HG03457 (cell line): Measurements from ENCODE around the gene MEAK7.
"Not testable (repeated sequence)": the region's sequence is repeated elsewhere in the genome, so short reads cannot be mapped to it uniquely, and the experiment has no call there.

Experiments used
- ATAC-seq: cut with Tn5 transposase; IDR thresholded peaks from one replicate; pipeline ENCODE4 v1.9.1; 2021; ENCODE audit warnings: moderate number of reproducible peaks; ENCODE audit not compliant: unreplicated experiment

MEAK7 gene

DNA sequence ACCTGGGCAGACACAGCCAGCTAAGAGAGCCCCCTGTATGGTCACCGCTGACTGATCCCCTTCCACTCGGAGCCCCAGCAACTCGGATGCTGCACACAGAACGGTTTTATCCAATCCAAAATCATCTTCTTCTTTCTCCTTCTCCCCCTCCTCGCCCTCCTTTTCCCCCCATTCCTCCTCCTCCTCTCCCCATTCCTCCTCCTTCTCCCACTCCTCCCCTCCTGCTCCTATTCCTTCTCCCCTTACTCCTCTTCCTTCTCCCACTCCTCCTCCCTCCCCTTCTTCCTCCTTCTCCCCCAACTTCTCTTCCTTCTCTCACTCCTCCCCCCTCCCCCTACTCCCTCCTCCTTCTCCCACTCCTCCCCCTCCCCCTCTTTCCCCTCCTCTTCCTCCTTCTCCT is 30.4 kb upstream of the MEAK7 start:
- ATAC-seq, result no peak

- ATAC-seq, result no peak
Measured at GRCh38 chr16:84532855-84533486, 28.5 kb upstream of the MEAK7 start.

DNA sequence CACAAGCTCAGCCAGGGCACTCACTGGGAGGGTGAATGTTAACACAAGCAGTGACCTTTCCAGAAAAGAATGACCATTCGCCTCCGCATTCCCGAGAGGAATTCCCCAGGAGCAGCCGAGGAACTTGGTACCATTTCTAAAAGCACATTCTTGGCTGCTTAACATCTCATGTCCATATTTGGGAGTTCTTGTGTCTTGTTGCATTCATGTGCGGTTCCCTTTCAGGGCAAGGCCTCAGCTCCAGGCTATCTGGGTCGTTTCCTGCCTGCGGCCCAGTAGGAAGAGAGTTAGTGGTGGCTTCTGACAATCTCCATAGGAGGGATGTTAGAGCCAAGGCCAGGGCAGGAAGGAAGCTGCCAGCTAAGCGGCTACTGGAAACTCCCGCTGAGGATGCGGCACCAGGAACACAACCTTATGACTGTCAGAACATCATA is 27.8 kb upstream of the MEAK7 start:
- ATAC-seq, result no peak

- ATAC-seq, result no peak
Measured at GRCh38 chr16:84531671-84532111, 27.2 kb upstream of the MEAK7 start.

- no peak for ATAC-seq
Measured at GRCh38 chr16:84530590-84530989, 26.1 kb upstream of the MEAK7 start.

DNA sequence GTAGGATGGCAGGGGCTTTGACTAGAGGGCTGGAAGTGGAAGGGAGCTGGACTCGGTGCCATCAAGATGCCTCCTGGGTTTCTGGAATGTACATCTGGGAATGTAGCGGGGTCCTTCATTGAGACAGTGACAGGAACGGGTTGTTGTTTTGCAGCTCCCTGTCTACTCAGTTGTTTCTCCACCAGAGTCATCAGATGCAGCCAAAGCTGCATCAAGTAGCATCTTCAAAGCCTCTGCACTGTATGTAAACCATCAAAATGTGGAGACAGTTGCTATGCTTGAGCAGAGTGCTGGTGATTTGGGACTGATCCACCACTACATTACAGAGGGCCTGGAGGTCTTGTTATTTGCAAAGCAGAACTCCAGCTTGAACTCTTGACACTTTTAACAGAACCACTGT is 25.1 kb upstream of the MEAK7 start:
- no peak for ATAC-seq

- no peak for ATAC-seq
Measured at GRCh38 chr16:84528322-84528721, 23.9 kb upstream of the MEAK7 start.

- no peak for ATAC-seq
Measured at GRCh38 chr16:84527532-84528269, 23.2 kb upstream of the MEAK7 start.

DNA sequence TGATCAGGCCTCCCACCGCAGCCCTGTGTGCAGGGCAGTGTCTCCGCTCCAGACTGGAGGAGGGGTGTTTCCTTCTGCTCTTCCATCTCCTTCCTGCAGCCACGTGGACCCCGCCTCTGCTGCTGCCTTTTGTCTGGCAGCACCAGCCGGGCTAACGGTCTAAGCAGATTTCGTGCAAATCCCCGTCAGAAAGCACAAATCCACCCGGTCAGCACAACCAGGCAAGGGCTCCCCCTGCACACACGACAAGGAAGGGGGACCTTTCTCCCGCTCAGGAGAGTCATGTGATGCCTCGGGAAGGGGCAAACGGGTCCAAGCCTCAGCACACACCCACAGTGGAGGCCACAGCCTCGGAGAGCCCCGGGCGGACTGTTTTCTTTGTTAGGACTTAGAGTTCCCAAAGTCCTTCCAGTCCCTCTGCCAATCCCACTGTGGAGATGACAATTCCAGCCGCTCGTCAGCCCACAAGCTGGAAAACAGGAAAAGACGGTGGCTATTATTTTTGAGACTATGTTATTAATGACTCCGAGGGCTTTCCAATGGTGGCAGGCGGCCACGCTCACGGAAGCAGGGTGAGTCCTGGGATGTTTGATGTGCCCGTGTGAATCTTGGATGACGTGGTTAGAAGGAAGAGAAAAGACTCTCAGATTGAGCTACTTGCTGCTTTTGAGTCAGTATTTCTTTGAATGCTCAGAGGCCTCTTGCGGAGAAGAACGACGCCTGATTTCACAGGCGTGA is 22.5 kb upstream of the MEAK7 start:
- no peak for ATAC-seq

GRCh38 chr16:84524941-84525581 is 20.6 kb upstream of the MEAK7 start:
- not testable (repeated sequence) for ATAC-seq

- no peak for ATAC-seq
Measured at GRCh38 chr16:84524346-84524920, 20.0 kb upstream of the MEAK7 start.

DNA sequence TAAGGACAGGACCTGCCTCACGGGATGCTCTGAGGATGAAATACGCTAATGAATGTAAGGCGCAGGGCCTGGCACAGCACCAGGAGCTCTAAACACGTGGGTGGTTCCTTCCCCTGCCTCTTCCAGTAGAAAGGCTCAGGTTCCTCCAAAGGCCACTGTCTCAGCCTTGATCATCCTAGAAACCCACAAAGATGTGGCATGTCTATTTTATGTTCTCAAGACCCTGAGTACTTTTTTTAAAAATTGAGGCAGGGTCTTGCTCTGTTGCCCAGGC is 17.0 kb upstream of the MEAK7 start:
- ATAC-seq, result no peak

GRCh38 chr16:84520725-84521496 is 16.5 kb upstream of the MEAK7 start:
- ATAC-seq, result no peak

DNA sequence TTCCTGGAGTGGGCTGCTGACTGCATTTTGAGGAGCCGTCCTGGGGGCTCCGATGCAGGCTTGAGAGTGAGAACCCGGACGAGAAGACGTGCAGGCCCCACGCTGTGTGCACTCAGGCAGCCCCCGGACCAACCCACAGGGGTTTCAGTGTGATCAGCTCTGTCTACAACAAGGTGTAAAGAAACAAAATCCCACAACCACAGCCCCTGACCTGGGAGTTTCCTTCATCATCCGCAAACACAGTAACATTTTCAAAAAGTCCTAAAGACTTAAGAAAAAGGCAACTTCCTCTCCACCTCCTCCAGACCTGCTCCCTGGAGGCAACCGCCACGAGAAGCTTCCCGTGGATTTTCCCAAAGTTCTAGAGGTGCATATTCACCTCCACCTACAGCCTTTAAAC is 15.4 kb upstream of the MEAK7 start:
- no peak for ATAC-seq

DNA sequence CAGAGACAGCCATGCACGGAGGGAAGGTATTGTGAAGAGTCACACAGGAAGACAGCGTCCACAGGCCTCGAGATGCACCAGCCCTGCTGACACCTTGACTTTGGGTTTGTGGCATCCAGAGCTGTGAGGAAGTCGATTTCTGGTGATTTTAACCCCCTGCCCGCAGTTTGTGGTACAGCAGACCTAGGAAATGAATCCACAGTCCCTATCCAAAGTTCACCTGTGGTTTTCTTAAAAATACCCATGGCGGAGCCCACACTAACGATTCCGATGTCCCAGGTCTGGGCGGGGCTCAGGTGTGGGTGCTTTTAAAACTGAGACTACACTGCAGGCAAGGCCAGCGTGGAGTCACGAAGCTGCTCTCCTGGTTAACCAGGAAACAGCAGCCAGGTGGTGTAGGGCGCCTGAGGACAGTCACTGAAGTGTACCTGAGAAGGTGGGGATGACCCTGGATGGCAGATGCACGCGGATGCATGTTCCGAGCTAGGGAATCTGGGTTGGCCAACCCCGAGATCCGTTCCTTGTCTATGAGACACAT is 14.4 kb upstream of the MEAK7 start:
- ATAC-seq, result no peak

- ATAC-seq, result not testable (repeated sequence)
Measured at GRCh38 chr16:84518220-84518619, 13.8 kb upstream of the MEAK7 start.

- ATAC-seq, result no peak
Measured at GRCh38 chr16:84517366-84517765, 12.9 kb upstream of the MEAK7 start.

DNA sequence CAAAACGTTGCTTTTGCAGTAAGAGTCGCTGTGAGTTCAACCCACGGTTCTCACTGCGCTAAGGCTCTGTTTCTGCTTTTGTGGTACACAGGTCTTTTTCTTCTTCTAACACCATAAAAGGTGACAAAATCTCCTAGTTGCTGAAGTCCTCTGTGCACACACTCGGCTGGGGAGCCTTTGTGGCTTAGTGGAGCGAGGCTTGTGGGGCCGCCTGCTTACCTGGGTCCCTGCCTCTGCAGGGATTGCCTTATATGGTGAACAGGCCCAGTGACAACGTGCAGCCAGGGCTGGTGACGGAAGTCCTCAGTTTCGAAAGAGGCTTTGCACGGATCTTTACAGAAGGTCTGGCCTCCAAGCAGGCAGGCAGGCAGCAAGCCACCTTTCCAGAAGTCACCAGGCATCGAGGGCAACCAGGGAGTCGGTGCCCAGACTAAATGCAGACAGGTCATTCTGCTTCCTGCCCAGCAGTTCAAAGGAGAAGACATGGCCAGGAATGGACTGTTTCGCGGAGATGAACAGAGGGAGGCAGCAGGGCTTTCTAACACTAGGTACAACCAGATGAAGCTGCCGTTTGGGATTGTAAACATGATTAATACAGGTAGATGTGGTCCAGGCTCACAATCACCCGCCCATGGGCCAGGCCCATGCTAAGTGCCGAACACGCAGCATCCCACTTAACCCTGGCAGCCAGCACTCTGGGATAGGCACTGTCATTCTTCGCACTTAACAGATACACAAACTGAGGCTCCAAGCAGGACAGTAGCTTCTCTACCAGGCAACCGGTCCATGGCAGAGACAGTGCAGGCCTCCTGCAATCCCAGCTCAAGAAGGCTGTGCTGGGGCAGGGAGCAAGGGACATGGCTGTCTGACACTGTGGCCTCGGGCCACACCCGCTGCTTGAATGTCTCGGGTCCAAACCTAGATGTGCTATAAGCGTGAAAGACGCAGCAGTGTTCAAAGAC is 10.7 kb upstream of the MEAK7 start:
- ATAC-seq, result peak; percentile 88

GRCh38 chr16:84514295-84514873 is 9.9 kb upstream of the MEAK7 start:
- ATAC-seq, result no peak
